Left lung (tissue), 10 donors: ENCODE measurements around the gene LPAR2. TPM values are rescaled to one million over a fixed set of nuclear protein-coding genes. Genes with fewer than 3 reads are reported as not detected.
"Not testable (repeated sequence)": the region's sequence is repeated elsewhere in the genome, so short reads cannot be mapped to it uniquely, and the experiment has no call there.

Source experiments
- ATAC-seq: fragments of 200-7000 bp; cut with Tn5 transposase; one replicate; pipeline ENCODE4 v1.9.1; 2020; ENCODE audit warnings: moderate library complexity
- DNase-seq, 4 donors: peaks; one replicate each; pipeline ENCODE4 v3.0.0-alpha.2; 2013 to 2020
- H3K27ac ChIP-seq, 2 donors: fragments of 200-600 bp; sonication (generic) in 1 of 2; one replicate each; pipeline versions ENCODE4 v1.5.0 to v1.8.0; 2020 to 2021
- H3K27me3 ChIP-seq, 2 donors: fragments of 200-600 bp; sonication (generic) in 1 of 2; one replicate each; pipeline versions ENCODE4 v1.5.0 to v1.8.0; 2020 to 2021
- H3K36me3 ChIP-seq, 2 donors: fragments of 200-600 bp; sonication (generic) in 1 of 2; one replicate each; pipeline versions ENCODE4 v1.5.0 to v1.8.0; 2020 to 2021
- H3K4me1 ChIP-seq, 2 donors: fragments of 200-600 bp; one replicate each; pipeline ENCODE4 v1.8.0; 2021
- H3K4me3 ChIP-seq, 2 donors: fragments of 200-600 bp; sonication (generic) in 1 of 2; one replicate each; pipeline versions ENCODE4 v1.5.0 to v1.8.0; 2020 to 2021; ENCODE audit warnings: mild to moderate bottlenecking in 1 of 2
- H3K9me3 ChIP-seq, 2 donors: fragments of 200-600 bp; sonication (generic) in 1 of 2; one replicate each; pipeline versions ENCODE4 v1.5.0 to v1.8.0; 2020 to 2021
- intact Hi-C, 2 donors: fragments of 100-400 bp; cut with DNase I; formaldehyde crosslinking; loops; one replicate each; pipeline versions ENCODE4 v1.11.2 to v1.14.2; 2022
- polyA plus RNA-seq, 6 donors: library from polyadenylated mRNA; unstranded; fragments of 120-200 nt; gene quantifications; one replicate each; pipeline ENCODE4 v1.2.1, GENCODE V29; 2013; ENCODE audit not compliant: insufficient read length in 6 of 6
- total RNA-seq, 2 donors: library from RNA; stranded (reverse); fragmentation: NEBNext Ultra II Directional; extraction: Animal tissue kit (Norgen Biotek cat#: 25700); gene quantifications; one replicate each; pipeline ENCODE4 v1.2.1, GENCODE V29; 2021
- TF ChIP-seq, protein P1 (sequence below), 2 donors: fragments of 200-600 bp; sonication (generic) in 1 of 2; IDR thresholded peaks; one replicate each; pipeline versions ENCODE4 v1.5.0 to v1.8.0; 2021; ENCODE audit warnings: antibody characterized with exemption in 2 of 2
- donor health status: DM: no; HTN: yes; CAD: no.
- donor health status: DM: no; HTN: no; CAD: no.

The LPAR2 gene
- total and polyA plus RNA-seq, 8 donors = 16.1 to 60.8 (median 41.6) TPM

GRCh38 chr19:19610376-19611202 lies 17.4 kb downstream of the LPAR2 start:
- Histone ChIP-seq H3K27me3 (no peaks in the 10 kb centered on the region), H3K36me3 (no peaks in the 10 kb centered on the region), H3K4me1 (no peaks in the 10 kb centered on the region), H3K9me3 (no peaks in the 10 kb centered on the region), H3K4me3 (no peak overlapping the region), H3K27ac (no peak overlapping the region)
- DNase-seq = peak in 1 of 4 donors; percentile 8
- intact Hi-C loops = no loop called here
- TF ChIP-seq, protein P1, sequence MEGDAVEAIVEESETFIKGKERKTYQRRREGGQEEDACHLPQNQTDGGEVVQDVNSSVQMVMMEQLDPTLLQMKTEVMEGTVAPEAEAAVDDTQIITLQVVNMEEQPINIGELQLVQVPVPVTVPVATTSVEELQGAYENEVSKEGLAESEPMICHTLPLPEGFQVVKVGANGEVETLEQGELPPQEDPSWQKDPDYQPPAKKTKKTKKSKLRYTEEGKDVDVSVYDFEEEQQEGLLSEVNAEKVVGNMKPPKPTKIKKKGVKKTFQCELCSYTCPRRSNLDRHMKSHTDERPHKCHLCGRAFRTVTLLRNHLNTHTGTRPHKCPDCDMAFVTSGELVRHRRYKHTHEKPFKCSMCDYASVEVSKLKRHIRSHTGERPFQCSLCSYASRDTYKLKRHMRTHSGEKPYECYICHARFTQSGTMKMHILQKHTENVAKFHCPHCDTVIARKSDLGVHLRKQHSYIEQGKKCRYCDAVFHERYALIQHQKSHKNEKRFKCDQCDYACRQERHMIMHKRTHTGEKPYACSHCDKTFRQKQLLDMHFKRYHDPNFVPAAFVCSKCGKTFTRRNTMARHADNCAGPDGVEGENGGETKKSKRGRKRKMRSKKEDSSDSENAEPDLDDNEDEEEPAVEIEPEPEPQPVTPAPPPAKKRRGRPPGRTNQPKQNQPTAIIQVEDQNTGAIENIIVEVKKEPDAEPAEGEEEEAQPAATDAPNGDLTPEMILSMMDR (IDR thresholded peaks at IDR 0.05) = no peak
- no peak for ATAC-seq

- intact Hi-C loops, H3K4me3 ChIP-seq, H3K36me3 ChIP-seq, H3K27me3 ChIP-seq, H3K27ac ChIP-seq, ATAC-seq, H3K4me1 ChIP-seq, H3K9me3 ChIP-seq: not testable (repeated sequence)
- peak in 1 of 4 donors; percentile 24 for DNase-seq
Observed at GRCh38 chr19:19606686-19607085, 21.3 kb downstream of the LPAR2 start.

DNA sequence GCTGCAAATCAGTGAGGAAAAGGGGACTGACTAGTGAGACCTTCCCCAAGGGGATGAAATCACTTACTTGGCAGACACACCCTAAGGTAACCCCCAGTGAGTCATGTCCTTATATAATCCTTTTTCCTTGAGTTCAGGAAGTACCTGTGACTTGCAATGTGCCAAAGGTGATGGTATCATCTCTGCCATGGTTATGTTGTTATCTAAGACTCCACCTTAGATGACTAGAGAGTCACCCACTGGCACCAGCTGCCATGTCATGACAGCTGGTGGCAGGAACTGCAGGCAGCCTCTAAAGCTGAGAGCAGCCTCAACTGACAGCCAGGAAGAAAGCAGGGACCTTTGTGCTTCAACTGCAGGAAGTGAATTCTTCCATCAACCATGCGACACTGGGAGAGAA lies 22.0 kb downstream of the LPAR2 start:
- DNase-seq (peak in 1 of 4 donors; percentile 6), ATAC-seq (peak; percentile 42)
- H3K27ac ChIP-seq = no peak overlapping the region
- no peaks in the 10 kb centered on the region for H3K4me1 ChIP-seq
- no peaks in the 10 kb centered on the region for H3K36me3 ChIP-seq
- H3K27me3 ChIP-seq = no peaks in the 10 kb centered on the region
- TF ChIP-seq, protein P1 (IDR thresholded peaks at IDR 0.05) = no peak
- H3K4me3 ChIP-seq = no peak overlapping the region
- no peaks in the 10 kb centered on the region for H3K9me3 ChIP-seq
- intact Hi-C loops = no loop called here

- intact Hi-C loops = no loop called here
- TF ChIP-seq, protein P1 (IDR thresholded peaks at IDR 0.05) = no peak
- Histone ChIP-seq H3K9me3 (no peaks in the 10 kb centered on the region), H3K27me3 (no peaks in the 10 kb centered on the region), H3K27ac (no peak overlapping the region), H3K36me3 (no peaks in the 10 kb centered on the region), H3K4me1 (no peaks in the 10 kb centered on the region), H3K4me3 (no peak overlapping the region)
- ATAC-seq (no peak), DNase-seq (peak in 1 of 4 donors; percentile 38)
Observed at GRCh38 chr19:19602713-19603324, 25.2 kb downstream of the LPAR2 start.

- H3K4me3 ChIP-seq = no peak overlapping the region
- no peaks in the 10 kb centered on the region for H3K36me3 ChIP-seq
- DNase-seq (peak in 1 of 4 donors; percentile 35), ATAC-seq (no peak)
- H3K9me3 ChIP-seq = no peaks in the 10 kb centered on the region
- H3K4me1 ChIP-seq = no peaks in the 10 kb centered on the region
- H3K27me3 ChIP-seq = no peaks in the 10 kb centered on the region
- no peak overlapping the region for H3K27ac ChIP-seq
- TF ChIP-seq, protein P1 (IDR thresholded peaks at IDR 0.05) = no peak
- intact Hi-C loops = no loop called here
Observed at GRCh38 chr19:19602136-19602712, 25.8 kb downstream of the LPAR2 start.
